ENCODE results near the gene MYL10.

Gene MYL10

DNA sequence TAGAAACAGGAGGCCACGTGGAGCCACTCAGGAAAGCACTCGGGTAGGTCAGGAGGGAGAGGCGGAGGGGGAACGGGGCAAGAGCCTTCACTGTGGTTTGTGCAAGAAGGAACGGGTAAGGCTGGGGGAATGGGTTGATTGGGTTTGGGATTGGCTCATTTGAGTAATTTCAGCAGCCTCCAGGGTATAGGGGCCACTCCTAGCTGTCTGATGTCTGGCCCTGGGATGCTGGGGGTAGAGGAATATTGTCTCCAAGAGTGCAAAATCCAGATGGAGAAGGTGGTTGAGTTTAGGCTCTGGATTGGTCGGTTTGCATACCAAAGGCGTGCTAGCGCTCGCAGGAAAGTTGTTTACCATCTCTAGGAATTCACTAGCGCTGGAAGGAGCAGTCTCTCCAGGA lies 47.2 kb downstream of the MYL10 start:
- Histone ChIP-seq H3K4me1 (0 out of 2 replicates have a peak, but pooled peaks cover 4% of the 10 kb centered on the region), H3K4me2 (no peak overlapping the region), H4K20me1 (no peaks in the 10 kb centered on the region), H3K27me3 (no peaks in the 10 kb centered on the region), H3K36me3 (no peaks in the 10 kb centered on the region), H3K27ac (no peak overlapping the region), H3K9me3 (peaks cover 16% of the 10 kb centered on the region), H3K4me3 (no peak overlapping the region), H3K9ac (no peak overlapping the region)
- no peak for TF ChIP-seq Cebpa-rat (IDR thresholded peaks at IDR 0.05)

DNA sequence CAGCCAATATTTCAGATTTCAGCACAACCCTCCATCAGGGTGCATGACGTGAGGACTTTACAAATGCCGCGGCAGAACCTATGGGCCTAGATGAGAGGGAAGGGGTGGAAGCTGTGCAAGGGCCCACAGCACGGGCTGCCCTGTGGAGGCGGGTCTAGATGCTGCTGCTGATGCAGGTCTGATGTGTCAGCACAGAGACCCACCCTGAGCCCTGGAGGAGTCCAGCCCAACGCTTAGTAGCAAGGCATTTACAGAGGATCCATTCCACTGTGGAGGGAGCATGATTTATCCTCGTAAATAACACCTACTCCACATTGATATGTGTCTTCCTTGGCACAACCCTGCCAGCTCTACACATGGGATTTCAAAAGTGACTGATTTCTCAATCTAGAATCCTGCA lies 48.5 kb downstream of the MYL10 start:
- H3K9me3 ChIP-seq: peaks cover 16% of the 10 kb centered on the region
- no peak overlapping the region for H3K4me2 ChIP-seq
- H3K4me3 ChIP-seq: no peak overlapping the region
- no peak for TF ChIP-seq Cebpa-rat (IDR thresholded peaks at IDR 0.05)
- peaks cover 2% of the 10 kb centered on the region; the same call in 1 of the 2 replicates for H3K4me1 ChIP-seq
- H3K9ac ChIP-seq: no peak overlapping the region
- H3K36me3 ChIP-seq: no peaks in the 10 kb centered on the region
- H3K27ac ChIP-seq: no peak overlapping the region
- H3K27me3 ChIP-seq: no peaks in the 10 kb centered on the region
- H4K20me1 ChIP-seq: no peaks in the 10 kb centered on the region

- H3K27me3 ChIP-seq: no peaks in the 10 kb centered on the region
- H3K9ac ChIP-seq: no peak overlapping the region
- TF ChIP-seq Cebpa-rat (IDR thresholded peaks at IDR 0.05): no peak
- H3K27ac ChIP-seq: no peak overlapping the region
- no peak overlapping the region for H3K4me2 ChIP-seq
- H3K36me3 ChIP-seq: no peaks in the 10 kb centered on the region
- H4K20me1 ChIP-seq: no peaks in the 10 kb centered on the region
- no peak overlapping the region for H3K4me3 ChIP-seq
- peaks cover 8% of the 10 kb centered on the region; the same call in 1 of the 2 replicates for H3K4me1 ChIP-seq
- peaks cover 25% of the 10 kb centered on the region for H3K9me3 ChIP-seq
Measured at GRCh38 chr7:101578552-101578951, 50.5 kb downstream of the MYL10 start.

GRCh38 chr7:101576998-101577397 lies 52.1 kb downstream of the MYL10 start:
- TF ChIP-seq Cebpa-rat (IDR thresholded peaks at IDR 0.05): no peak
- no peaks in the 10 kb centered on the region for H4K20me1 ChIP-seq
- no peaks in the 10 kb centered on the region for H3K27me3 ChIP-seq
- H3K9me3 ChIP-seq: peaks cover 35% of the 10 kb centered on the region
- no peak overlapping the region for H3K4me3 ChIP-seq
- no peak overlapping the region for H3K4me2 ChIP-seq
- H3K4me1 ChIP-seq: peaks cover 8% of the 10 kb centered on the region; the same call in 1 of the 2 replicates
- H3K27ac ChIP-seq: no peak overlapping the region
- H3K36me3 ChIP-seq: no peaks in the 10 kb centered on the region
- H3K9ac ChIP-seq: no peak overlapping the region

DNA sequence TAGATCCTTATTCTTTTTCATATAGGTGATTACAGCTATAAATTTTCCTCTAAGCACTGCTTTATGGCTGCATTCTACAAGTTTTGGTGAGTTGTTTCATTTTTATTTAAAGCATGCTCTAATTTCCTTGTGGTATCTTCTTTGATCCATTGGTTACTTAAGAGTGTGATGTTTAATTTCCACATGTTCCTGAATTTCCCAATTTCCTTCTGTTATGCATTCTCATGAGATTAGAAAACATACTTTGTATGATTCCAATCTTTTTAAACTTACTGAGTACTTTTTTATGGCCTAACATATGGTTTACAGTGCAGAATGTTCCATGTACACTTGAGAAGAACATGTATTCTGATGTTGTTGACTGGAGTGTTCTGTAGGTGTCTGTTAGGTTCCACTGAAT lies 53.4 kb downstream of the MYL10 start:
- peaks cover 41% of the 10 kb centered on the region for H3K9me3 ChIP-seq
- H3K4me1 ChIP-seq: peaks cover 8% of the 10 kb centered on the region; the same call in 1 of the 2 replicates
- no peak overlapping the region for H3K27ac ChIP-seq
- no peak overlapping the region for H3K9ac ChIP-seq
- no peaks in the 10 kb centered on the region for H3K27me3 ChIP-seq
- no peak for TF ChIP-seq Cebpa-rat (IDR thresholded peaks at IDR 0.05)
- no peak overlapping the region for H3K4me2 ChIP-seq
- H4K20me1 ChIP-seq: no peaks in the 10 kb centered on the region
- no peaks in the 10 kb centered on the region for H3K36me3 ChIP-seq
- H3K4me3 ChIP-seq: no peak overlapping the region

DNA sequence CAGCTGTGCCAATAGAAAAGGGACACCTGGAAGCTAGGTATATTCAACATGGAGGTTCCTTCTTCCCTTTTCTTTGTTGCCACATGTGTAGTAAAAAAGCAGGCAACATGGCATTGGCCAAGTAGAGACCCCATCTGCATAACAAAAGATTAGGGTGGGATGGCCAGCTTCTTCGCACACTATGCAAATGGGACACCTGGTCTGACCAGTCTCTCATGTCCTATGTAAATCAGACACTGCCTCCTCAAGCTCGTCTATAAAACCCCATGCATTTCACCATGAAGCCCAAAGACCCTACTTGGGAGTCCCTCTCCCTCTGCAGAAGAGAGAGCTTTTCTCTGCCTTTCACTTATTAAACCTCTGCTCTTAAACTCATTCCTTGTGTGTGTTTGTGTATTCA lies 53.9 kb downstream of the MYL10 start:
- H3K4me2 ChIP-seq: no peak overlapping the region
- H3K9ac ChIP-seq: no peak overlapping the region
- no peaks in the 10 kb centered on the region for H3K36me3 ChIP-seq
- H3K4me3 ChIP-seq: no peak overlapping the region
- no peak for TF ChIP-seq Cebpa-rat (IDR thresholded peaks at IDR 0.05)
- H4K20me1 ChIP-seq: no peaks in the 10 kb centered on the region
- H3K4me1 ChIP-seq: peaks cover 8% of the 10 kb centered on the region; the same call in 1 of the 2 replicates
- no peaks in the 10 kb centered on the region for H3K27me3 ChIP-seq
- H3K27ac ChIP-seq: no peak overlapping the region
- H3K9me3 ChIP-seq: peaks cover 41% of the 10 kb centered on the region

DNA sequence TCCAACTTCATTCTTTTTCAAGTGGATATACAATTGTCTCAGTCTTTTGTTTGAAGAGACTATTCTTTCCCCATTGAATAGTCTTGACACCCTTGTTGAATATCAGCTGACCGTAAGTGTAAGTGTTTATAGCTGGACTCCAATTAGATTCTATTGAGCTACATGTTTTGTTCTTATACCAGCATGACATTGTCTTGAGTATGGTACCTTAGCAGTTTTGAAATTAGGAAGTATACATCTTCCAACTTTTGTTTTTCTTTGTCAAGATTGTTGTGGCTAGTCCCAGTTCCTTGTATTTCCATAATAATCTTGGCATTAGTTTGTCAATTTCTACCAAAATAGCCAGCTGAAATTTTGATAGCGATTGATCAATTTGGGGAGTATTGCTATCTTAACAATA lies 56.9 kb downstream of the MYL10 start:
- no peak for TF ChIP-seq Cebpa-rat (IDR thresholded peaks at IDR 0.05)
- H3K27me3 ChIP-seq: no peaks in the 10 kb centered on the region
- peaks cover 10% of the 10 kb centered on the region for H3K4me1 ChIP-seq
- peaks cover 34% of the 10 kb centered on the region for H3K9me3 ChIP-seq
- H4K20me1 ChIP-seq: no peaks in the 10 kb centered on the region
- no peak overlapping the region for H3K4me2 ChIP-seq
- H3K4me3 ChIP-seq: no peak overlapping the region
- H3K27ac ChIP-seq: no peak overlapping the region
- no peaks in the 10 kb centered on the region for H3K36me3 ChIP-seq
- no peak overlapping the region for H3K9ac ChIP-seq

DNA sequence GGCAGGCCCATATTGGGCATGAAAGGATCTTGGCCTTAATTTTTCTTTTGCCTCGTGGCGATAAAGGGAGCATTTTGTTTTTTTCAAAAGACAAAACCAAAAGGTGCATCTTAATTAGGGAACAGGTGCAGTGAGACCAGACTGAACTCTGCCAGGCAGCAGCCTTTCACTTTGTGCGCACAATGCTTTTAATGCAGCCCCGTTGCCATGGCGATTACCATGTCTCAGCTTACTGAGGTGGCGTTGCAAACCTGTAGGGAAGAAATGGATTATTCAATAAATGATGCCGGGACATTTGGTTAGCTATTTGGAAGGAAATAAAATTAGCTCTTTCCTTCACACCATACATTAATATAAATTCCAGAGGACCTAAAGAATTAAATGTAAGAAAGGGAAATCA lies 61.9 kb downstream of the MYL10 start:
- no peak overlapping the region for H3K27ac ChIP-seq
- no peak overlapping the region for H3K4me2 ChIP-seq
- H3K4me3 ChIP-seq: no peak overlapping the region
- no peaks in the 10 kb centered on the region for H4K20me1 ChIP-seq
- peaks cover 12% of the 10 kb centered on the region for H3K9me3 ChIP-seq
- H3K27me3 ChIP-seq: no peaks in the 10 kb centered on the region
- no peaks in the 10 kb centered on the region for H3K36me3 ChIP-seq
- H3K4me1 ChIP-seq: peaks cover 10% of the 10 kb centered on the region
- no peak for TF ChIP-seq Cebpa-rat (IDR thresholded peaks at IDR 0.05)
- no peak overlapping the region for H3K9ac ChIP-seq

DNA sequence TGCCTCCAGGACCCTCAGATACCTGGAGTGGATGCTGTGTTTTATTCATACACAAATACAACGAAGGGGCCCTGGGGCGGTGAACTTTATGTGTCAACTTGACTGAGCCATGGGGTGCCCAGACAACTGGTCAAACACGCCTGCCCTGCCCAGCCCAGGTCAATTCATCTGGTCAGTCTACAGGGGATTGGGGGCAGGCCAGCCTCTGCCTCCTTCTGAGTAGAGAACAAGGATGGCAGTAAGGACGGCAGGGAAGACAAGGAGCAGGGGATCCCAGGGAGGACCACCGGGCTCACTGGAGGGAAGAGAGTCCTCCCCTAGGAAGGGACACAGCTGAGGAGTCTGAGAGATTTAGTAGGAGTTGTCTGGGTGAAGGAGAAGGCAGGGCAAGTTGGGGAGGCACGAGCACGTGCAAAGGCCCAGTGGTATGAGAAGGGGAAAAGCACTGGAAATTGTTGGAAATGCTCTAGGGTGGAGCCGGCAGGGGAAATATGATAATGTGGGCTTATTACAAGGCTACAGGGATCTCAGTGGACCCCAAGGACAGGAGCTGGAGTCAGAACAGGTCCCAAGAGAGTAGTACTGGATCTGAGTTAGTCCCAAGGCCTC lies 63.4 kb downstream of the MYL10 start:
- Histone ChIP-seq H3K4me3 (no peak overlapping the region), H3K4me2 (no peak overlapping the region), H3K9ac (no peak overlapping the region), H3K4me1 (peaks cover 10% of the 10 kb centered on the region), H3K9me3 (peaks cover 3% of the 10 kb centered on the region; the same call in 1 of the 2 replicates), H4K20me1 (no peaks in the 10 kb centered on the region), H3K36me3 (no peaks in the 10 kb centered on the region), H3K27ac (no peak overlapping the region), H3K27me3 (no peaks in the 10 kb centered on the region)
- TF ChIP-seq Cebpa-rat (IDR thresholded peaks at IDR 0.05): no peak

- Histone ChIP-seq H3K27ac (no peak overlapping the region), H3K4me1 (peaks cover 10% of the 10 kb centered on the region), H3K27me3 (no peaks in the 10 kb centered on the region), H3K4me3 (no peak overlapping the region), H3K36me3 (no peaks in the 10 kb centered on the region), H3K4me2 (no peak overlapping the region), H3K9ac (no peak overlapping the region), H3K9me3 (peaks cover 2% of the 10 kb centered on the region; the same call in 1 of the 2 replicates), H4K20me1 (no peaks in the 10 kb centered on the region)
- TF ChIP-seq Cebpa-rat (IDR thresholded peaks at IDR 0.05): no peak
Measured at GRCh38 chr7:101564778-101565211, 64.3 kb downstream of the MYL10 start.
